HCT116 (cell line): ENCODE results near the gene GRB10. TPM values are rescaled to one million over a fixed set of nuclear protein-coding genes. Genes with fewer than 3 reads are reported as not detected.

Experiments used
- ATAC-seq: fragments of 200-7000 bp; cut with Tn5 transposase; 2 replicates; pipeline ENCODE4 v1.9.1; 2020; ENCODE audit warnings: mild to moderate bottlenecking, moderate library complexity
- BruUV-seq: library from RNA; stranded (reverse); fragments of 400-500 nt; replicated peaks from 2 replicates; lab custom pipeline; 2021; lab: Mats Ljungman, UMichigan
- CTCF ChIA-PET: fragments of 300-600 bp; sonication (Branson Sonifier 250); formaldehyde crosslinking; loops from one replicate; lab custom pipeline; 2021; ENCODE audit warnings: antibody characterized with exemption; lab: Charles Lee
- POLR2A ChIA-PET: fragments of 300-600, 350-600 bp; sonication (Branson Sonifier 250); formaldehyde crosslinking; loops from one replicate; lab custom pipeline; 2021; ENCODE audit warnings: antibody characterized with exemption; lab: Charles Lee
- RAD21 ChIA-PET, 2 experiments: fragments of 300-600 bp; sonication (Branson Sonifier 250); formaldehyde crosslinking; loops; one replicate each; lab custom pipeline; 2023; ENCODE audit warnings: low total read pairs in 2 of 2; ENCODE audit not compliant: uncharacterized antibody in 2 of 2, unreplicated experiment in 2 of 2, low non-redundant PET in 1 of 2; lab: Charles Lee
- DNase-seq: peaks from one replicate; pipeline ENCODE4 v3.0.0-alpha.2; 2010; ENCODE audit warnings: low read depth, low spot score
- H2AFZ ChIP-seq: fragments of 200-600 bp; shearing (Covaris generic), sonication (generic); 2 replicates; pipeline ENCODE4 v1.6.1; 2017; ENCODE audit warnings: low read depth, mixed run types, mixed read lengths, antibody characterized with exemption, low read length; ENCODE audit not compliant: poor library complexity, severe bottlenecking
- H3K27ac ChIP-seq: 2 replicates; pipeline ENCODE4 v1.5.1; 2012; ENCODE audit warnings: low read depth, low read length
- H3K27me3 ChIP-seq: fragments of 200-600 bp; sonication (generic); 2 replicates; pipeline ENCODE4 v1.6.1; 2016; ENCODE audit warnings: mixed run types, low read length, mixed read lengths; ENCODE audit not compliant: insufficient read depth
- H3K36me3 ChIP-seq, 2 experiments: fragments of 200-500 bp in 1 of 2; fragments of 200-600 bp in 1 of 2; sonication (Bioruptor generic) in 1 of 2; sonication (generic) in 1 of 2; 2 replicates each; pipeline versions ENCODE4 v1.5.1 to v1.6.1; 2014 to 2016; ENCODE audit warnings: low read length in 2 of 2, inconsistent platforms in 1 of 2, mixed read lengths in 1 of 2, mixed run types in 1 of 2; ENCODE audit not compliant: insufficient read depth in 2 of 2, control insufficient read depth in 1 of 2
- H3K4me1 ChIP-seq, 2 experiments: fragments of 200-600 bp in 1 of 2; sonication (generic) in 1 of 2; 2 replicates each; pipeline versions ENCODE4 v1.5.1 to v1.6.1; 2012 to 2017; ENCODE audit warnings: low read length in 2 of 2, inconsistent platforms in 1 of 2, mild to moderate bottlenecking in 1 of 2, mixed read lengths in 1 of 2, mixed run types in 1 of 2, moderate library complexity in 1 of 2; ENCODE audit not compliant: insufficient read depth in 2 of 2, control insufficient read depth in 1 of 2
- H3K4me2 ChIP-seq: fragments of 200-600 bp; sonication (generic); 2 replicates; pipeline ENCODE4 v1.6.1; 2017; ENCODE audit warnings: mixed run types, low read length, mixed read lengths
- H3K4me3 ChIP-seq, 2 experiments: fragments of 200-600 bp in 1 of 2; sonication (generic) in 1 of 2; replicated peaks in 1 of 2; 2 replicates each; pipeline ENCODE4 v1.5.1; 2011 to 2016; ENCODE audit warnings: low read length in 2 of 2, control low read depth in 1 of 2, low read depth in 1 of 2, mild to moderate bottlenecking in 1 of 2, mixed read lengths in 1 of 2, mixed run types in 1 of 2
- H3K79me2 ChIP-seq: fragments of 200-600 bp; sonication (generic); 2 replicates; pipeline ENCODE4 v1.6.1; 2017; ENCODE audit warnings: mild to moderate bottlenecking, mixed run types, low read length, moderate library complexity, mixed read lengths; ENCODE audit not compliant: insufficient read depth
- H3K9ac ChIP-seq: fragments of 200-600 bp; sonication (generic); 2 replicates; pipeline ENCODE4 v1.6.1; 2016; ENCODE audit warnings: low read length, mixed read lengths
- H3K9me2 ChIP-seq: fragments of 200-600 bp; sonication (generic), shearing (Covaris generic); 2 replicates; pipeline ENCODE4 v1.6.1; 2017; ENCODE audit warnings: mixed run types, mild to moderate bottlenecking, moderate library complexity; ENCODE audit not compliant: insufficient read depth
- H3K9me3 ChIP-seq, 2 experiments: fragments of 200-500 bp in 1 of 2; fragments of 200-600 bp in 1 of 2; sonication (Bioruptor generic) in 1 of 2; sonication (generic) in 1 of 2; 2 replicates each; pipeline ENCODE4 v1.6.1; 2014 to 2017; ENCODE audit warnings: low read length in 2 of 2, mixed read lengths in 2 of 2, inconsistent platforms in 1 of 2, low read depth in 1 of 2, mild to moderate bottlenecking in 1 of 2, mixed run types in 1 of 2, moderate library complexity in 1 of 2; ENCODE audit not compliant: control insufficient read depth in 1 of 2, insufficient read depth in 1 of 2
- H4K20me1 ChIP-seq: fragments of 200-600 bp; sonication (generic), shearing (Covaris generic); 2 replicates; pipeline ENCODE4 v1.6.1; 2017; ENCODE audit warnings: mixed run types, mild to moderate bottlenecking, moderate library complexity; ENCODE audit not compliant: insufficient read depth
- CBX3 ChIP-seq: IDR thresholded peaks from 2 replicates; pipeline ENCODE4 v1.6.1; 2012; ENCODE audit warnings: low read depth
- CEBPB ChIP-seq: IDR thresholded peaks from 2 replicates; pipeline ENCODE4 v1.6.1; 2012; ENCODE audit warnings: low read depth
- JUND ChIP-seq: IDR thresholded peaks from 2 replicates; pipeline ENCODE4 v1.6.1; 2012
- POLR2AphosphoS5 ChIP-seq: IDR thresholded peaks from 2 replicates; pipeline ENCODE4 v1.6.1; 2011; ENCODE audit warnings: mild to moderate bottlenecking, low read depth, low read length, moderate library complexity
- SRF ChIP-seq: IDR thresholded peaks from 2 replicates; pipeline ENCODE4 v1.6.1; 2012; ENCODE audit warnings: low read depth
- YY1 ChIP-seq: IDR thresholded peaks from 2 replicates; pipeline ENCODE4 v1.6.1; 2011; ENCODE audit warnings: low read length, low read depth, moderate library complexity, mild to moderate bottlenecking; ENCODE audit not compliant: insufficient replicate concordance; ENCODE audit errors: extremely low read depth
- ZNF274 ChIP-seq: fragments of 200-500 bp; sonication (Bioruptor generic); IDR thresholded peaks from 2 replicates; pipeline ENCODE4 v1.6.1; 2014; ENCODE audit warnings: mild to moderate bottlenecking, low read depth, low read length, inconsistent platforms
- intact Hi-C: fragments of 100-400 bp; cut with micrococcal nuclease; formaldehyde crosslinking; loops from 2 replicates; pipeline ENCODE4 v1.10.0; 2022
- total RNA-seq: library from RNA; stranded (reverse); gene quantifications from one replicate; pipeline ENCODE4 v1.2.1, GENCODE V29; 2021; ENCODE audit not compliant: unreplicated experiment
- TF ChIP-seq, protein P1 (sequence below): IDR thresholded peaks from 2 replicates; pipeline ENCODE4 v1.6.1; 2012; ENCODE audit warnings: low read depth

Gene GRB10
- total RNA-seq, 1 experiment from 2014 or later: 37.3 TPM

DNA sequence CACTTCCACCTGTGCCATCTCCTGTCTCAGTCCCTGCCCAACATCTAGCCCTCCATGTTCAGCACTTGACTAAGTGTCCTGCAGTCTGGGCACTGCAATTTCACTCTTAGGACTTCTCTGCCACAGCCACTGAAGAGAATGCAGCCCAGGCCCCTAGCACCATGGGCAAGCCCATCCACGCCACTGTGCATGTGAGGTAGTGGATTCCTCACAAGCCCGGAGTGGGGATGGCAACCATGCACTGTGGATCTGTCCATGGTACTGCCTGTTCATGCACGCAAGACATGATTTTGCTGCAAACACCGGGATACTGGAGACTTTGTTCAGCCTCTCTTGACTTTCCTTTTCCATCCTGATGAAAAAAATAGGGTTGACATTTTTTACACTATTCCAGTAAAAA is 229.8 kb downstream of the GRB10 start:
- no peaks in the 10 kb centered on the region for H3K36me3 ChIP-seq
- no peak overlapping the region for H3K4me3 ChIP-seq
- H4K20me1 ChIP-seq: no peaks in the 10 kb centered on the region
- no peaks in the 10 kb centered on the region for H3K4me1 ChIP-seq
- intact Hi-C loops: no loop called here
- no peaks in the 10 kb centered on the region for H3K79me2 ChIP-seq
- H3K4me2 ChIP-seq: no peak overlapping the region
- ChIA-PET RAD21 (no interaction called here), POLR2A (no interaction called here), CTCF (no interaction called here)
- H2AFZ ChIP-seq: no peak overlapping the region
- no peak overlapping the region for H3K9ac ChIP-seq
- no peak for ATAC-seq
- peaks cover 15% of the 10 kb centered on the region; the same call in 1 of the 2 replicates for H3K27me3 ChIP-seq
- H3K9me2 ChIP-seq: no peaks in the 10 kb centered on the region; the same call in 1 of the 2 replicates
- no peak for TF ChIP-seq CEBPB
- no peak for TF ChIP-seq SRF
- TF ChIP-seq, protein P1, sequence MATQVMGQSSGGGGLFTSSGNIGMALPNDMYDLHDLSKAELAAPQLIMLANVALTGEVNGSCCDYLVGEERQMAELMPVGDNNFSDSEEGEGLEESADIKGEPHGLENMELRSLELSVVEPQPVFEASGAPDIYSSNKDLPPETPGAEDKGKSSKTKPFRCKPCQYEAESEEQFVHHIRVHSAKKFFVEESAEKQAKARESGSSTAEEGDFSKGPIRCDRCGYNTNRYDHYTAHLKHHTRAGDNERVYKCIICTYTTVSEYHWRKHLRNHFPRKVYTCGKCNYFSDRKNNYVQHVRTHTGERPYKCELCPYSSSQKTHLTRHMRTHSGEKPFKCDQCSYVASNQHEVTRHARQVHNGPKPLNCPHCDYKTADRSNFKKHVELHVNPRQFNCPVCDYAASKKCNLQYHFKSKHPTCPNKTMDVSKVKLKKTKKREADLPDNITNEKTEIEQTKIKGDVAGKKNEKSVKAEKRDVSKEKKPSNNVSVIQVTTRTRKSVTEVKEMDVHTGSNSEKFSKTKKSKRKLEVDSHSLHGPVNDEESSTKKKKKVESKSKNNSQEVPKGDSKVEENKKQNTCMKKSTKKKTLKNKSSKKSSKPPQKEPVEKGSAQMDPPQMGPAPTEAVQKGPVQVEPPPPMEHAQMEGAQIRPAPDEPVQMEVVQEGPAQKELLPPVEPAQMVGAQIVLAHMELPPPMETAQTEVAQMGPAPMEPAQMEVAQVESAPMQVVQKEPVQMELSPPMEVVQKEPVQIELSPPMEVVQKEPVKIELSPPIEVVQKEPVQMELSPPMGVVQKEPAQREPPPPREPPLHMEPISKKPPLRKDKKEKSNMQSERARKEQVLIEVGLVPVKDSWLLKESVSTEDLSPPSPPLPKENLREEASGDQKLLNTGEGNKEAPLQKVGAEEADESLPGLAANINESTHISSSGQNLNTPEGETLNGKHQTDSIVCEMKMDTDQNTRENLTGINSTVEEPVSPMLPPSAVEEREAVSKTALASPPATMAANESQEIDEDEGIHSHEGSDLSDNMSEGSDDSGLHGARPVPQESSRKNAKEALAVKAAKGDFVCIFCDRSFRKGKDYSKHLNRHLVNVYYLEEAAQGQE: peak; percentile 78
- no peak for TF ChIP-seq JUND
- TF ChIP-seq ZNF274: no peak
- no peak for TF ChIP-seq POLR2AphosphoS5
- no peak for TF ChIP-seq YY1
- no peak for TF ChIP-seq CBX3
- DNase-seq: no peak
- BruUV-seq: no TSS peak
- no peak overlapping the region for H3K27ac ChIP-seq
- no peaks in the 10 kb centered on the region for H3K9me3 ChIP-seq
